OCI-LY1 (cell line): Measurements from ENCODE around the gene GMFB.
A peak's percentile ranks its signal among the peaks of the same experiment; 100 is the strongest.
"Not testable (repeated sequence)": the region's sequence is repeated elsewhere in the genome, so short reads cannot be mapped to it uniquely, and the experiment has no call there.

Experiments
- H2AFZ ChIP-seq: fragments of 200-600 bp; sonication (generic), shearing (Covaris generic); 2 replicates; pipeline ENCODE4 v1.6.0; 2014; ENCODE audit warnings: antibody characterized with exemption, mild to moderate bottlenecking, low read length
- H3F3A ChIP-seq: fragments of 200-600 bp; sonication (generic), shearing (Covaris generic); 2 replicates; pipeline ENCODE4 v1.6.0; 2014; ENCODE audit warnings: mild to moderate bottlenecking, antibody characterized with exemption, low read length, moderate library complexity; ENCODE audit not compliant: insufficient read depth
- H3K27ac ChIP-seq: fragments of 200-600 bp; sonication (generic); 2 replicates; pipeline ENCODE4 v1.5.1; 2014; ENCODE audit warnings: low read length, mixed run types, mild to moderate bottlenecking, low read depth; ENCODE audit not compliant: poor library complexity, severe bottlenecking
- H3K27me3 ChIP-seq: fragments of 200-600 bp; sonication (generic); 2 replicates; pipeline ENCODE4 v1.6.0; 2014; ENCODE audit warnings: antibody characterized with exemption, mild to moderate bottlenecking, low read length, moderate library complexity; ENCODE audit not compliant: insufficient read depth
- H3K36me3 ChIP-seq: fragments of 200-600 bp; sonication (generic); 2 replicates; pipeline ENCODE4 v1.6.1; 2014; ENCODE audit warnings: mild to moderate bottlenecking, antibody characterized with exemption, low read length, moderate library complexity, mixed read lengths; ENCODE audit not compliant: insufficient read depth
- H3K4me1 ChIP-seq: fragments of 200-600 bp; sonication (generic); 2 replicates; pipeline ENCODE4 v1.5.1; 2014; ENCODE audit warnings: mild to moderate bottlenecking, low read length, moderate library complexity; ENCODE audit not compliant: insufficient read depth, severe bottlenecking
- H3K4me2 ChIP-seq: fragments of 200-600 bp; sonication (generic), shearing (Covaris generic); 2 replicates; pipeline ENCODE4 v1.6.1; 2014; ENCODE audit warnings: low read length
- H3K4me3 ChIP-seq: fragments of 200-600 bp; sonication (generic); 2 replicates; pipeline ENCODE4 v1.5.1; 2014; ENCODE audit warnings: low read length, low read depth, mild to moderate bottlenecking, mixed read lengths; ENCODE audit not compliant: poor library complexity, severe bottlenecking
- H3K79me2 ChIP-seq: fragments of 200-600 bp; shearing (Covaris generic); 2 replicates; pipeline ENCODE4 v1.6.1; 2016; ENCODE audit warnings: mixed run types, low read length, mixed read lengths; ENCODE audit not compliant: insufficient read depth
- H3K9ac ChIP-seq: fragments of 200-600 bp; sonication (generic), shearing (Covaris generic); 2 replicates; pipeline ENCODE4 v1.6.1; 2014; ENCODE audit warnings: mild to moderate bottlenecking, low read length, mixed read lengths
- H3K9me2 ChIP-seq: fragments of 200-600 bp; sonication (generic), shearing (Covaris generic); 2 replicates; pipeline ENCODE4 v1.6.1; 2014; ENCODE audit warnings: low read depth, mild to moderate bottlenecking, low read length, mixed read lengths
- H3K9me3 ChIP-seq: fragments of 200-600 bp; shearing (Covaris generic); 2 replicates; pipeline ENCODE4 v1.6.1; 2014; ENCODE audit warnings: low read length, mixed read lengths
- H4K20me1 ChIP-seq: fragments of 200-600 bp; sonication (generic), shearing (Covaris generic); 2 replicates; pipeline ENCODE4 v1.6.0; 2016; ENCODE audit warnings: mild to moderate bottlenecking, low read length; ENCODE audit not compliant: insufficient read depth
- EZH2 ChIP-seq: fragments of 200-600 bp; sonication (generic), shearing (Covaris generic); IDR thresholded peaks from 2 replicates; pipeline ENCODE4 v1.8.0; 2017; ENCODE audit warnings: borderline replicate concordance, mixed run types, mild to moderate bottlenecking, antibody characterized with exemption, low read length, moderate library complexity, mixed read lengths
- TF ChIP-seq, protein P1 (sequence below): fragments of 200-600 bp; sonication (generic), shearing (Covaris generic); IDR thresholded peaks from 2 replicates; pipeline ENCODE4 v1.5.1; 2017; ENCODE audit warnings: mild to moderate bottlenecking, antibody characterized with exemption, low read length, moderate library complexity, mixed read lengths

The GMFB gene

DNA sequence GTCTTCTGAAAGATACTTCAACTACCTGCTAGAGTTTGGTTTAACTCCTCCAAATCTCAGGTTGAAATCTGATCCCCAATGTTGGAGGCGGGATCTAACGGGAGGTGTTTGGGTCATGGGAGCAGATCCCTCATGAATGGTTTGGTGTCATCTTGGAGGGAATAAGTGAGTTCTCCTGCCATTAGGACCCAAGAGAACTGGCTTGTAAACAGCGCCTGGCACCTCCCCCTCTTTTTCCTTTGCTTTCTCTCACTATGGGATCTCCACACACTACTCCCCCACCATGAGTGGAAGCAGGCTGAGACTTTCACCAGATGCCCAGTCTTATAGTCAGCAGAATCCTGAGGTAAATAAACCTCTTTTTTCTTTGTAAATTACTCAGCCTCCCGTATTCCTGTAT is 50.1 kb downstream of the GMFB start:
- Histone ChIP-seq H3K4me1 (peaks cover 70% of the 10 kb centered on the region), H3K27me3 (no peaks in the 10 kb centered on the region), H3K36me3 (peaks cover 29% of the 10 kb centered on the region), H3F3A (no peaks in the 10 kb centered on the region), H4K20me1 (no peaks in the 10 kb centered on the region), H3K9me3 (no peaks in the 10 kb centered on the region), H3K9me2 (no peaks in the 10 kb centered on the region), H3K4me3 (no peak overlapping the region), H3K79me2 (peaks cover 69% of the 10 kb centered on the region), H3K4me2 (peak overlapping the region; percentile 22; the same call in 1 of the 2 replicates), H3K27ac (no peak overlapping the region), H3K9ac (no peak overlapping the region), H2AFZ (no peak overlapping the region)
- TF ChIP-seq, protein P1, sequence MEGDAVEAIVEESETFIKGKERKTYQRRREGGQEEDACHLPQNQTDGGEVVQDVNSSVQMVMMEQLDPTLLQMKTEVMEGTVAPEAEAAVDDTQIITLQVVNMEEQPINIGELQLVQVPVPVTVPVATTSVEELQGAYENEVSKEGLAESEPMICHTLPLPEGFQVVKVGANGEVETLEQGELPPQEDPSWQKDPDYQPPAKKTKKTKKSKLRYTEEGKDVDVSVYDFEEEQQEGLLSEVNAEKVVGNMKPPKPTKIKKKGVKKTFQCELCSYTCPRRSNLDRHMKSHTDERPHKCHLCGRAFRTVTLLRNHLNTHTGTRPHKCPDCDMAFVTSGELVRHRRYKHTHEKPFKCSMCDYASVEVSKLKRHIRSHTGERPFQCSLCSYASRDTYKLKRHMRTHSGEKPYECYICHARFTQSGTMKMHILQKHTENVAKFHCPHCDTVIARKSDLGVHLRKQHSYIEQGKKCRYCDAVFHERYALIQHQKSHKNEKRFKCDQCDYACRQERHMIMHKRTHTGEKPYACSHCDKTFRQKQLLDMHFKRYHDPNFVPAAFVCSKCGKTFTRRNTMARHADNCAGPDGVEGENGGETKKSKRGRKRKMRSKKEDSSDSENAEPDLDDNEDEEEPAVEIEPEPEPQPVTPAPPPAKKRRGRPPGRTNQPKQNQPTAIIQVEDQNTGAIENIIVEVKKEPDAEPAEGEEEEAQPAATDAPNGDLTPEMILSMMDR, result no peak
- TF ChIP-seq EZH2, result no peak

DNA sequence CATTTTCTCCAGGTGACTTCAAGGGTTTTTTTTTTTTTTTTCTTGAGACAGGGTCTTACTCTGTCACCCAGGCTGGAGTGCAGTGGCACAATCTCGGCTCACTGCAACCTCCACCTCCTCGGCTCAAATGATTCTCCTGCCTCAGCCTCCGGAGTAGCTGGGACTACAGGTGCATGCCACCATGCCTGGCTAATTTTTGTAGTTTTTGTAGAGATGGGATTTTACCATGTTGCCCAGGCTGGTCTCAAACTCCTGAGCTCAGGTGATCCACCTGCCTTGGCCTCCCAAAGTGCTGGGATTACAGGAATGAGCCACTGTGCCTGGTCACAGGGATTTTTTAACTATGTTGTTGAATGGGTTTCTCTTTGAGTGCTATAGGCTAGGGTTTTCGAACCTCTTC is 50.8 kb downstream of the GMFB start:
- H3K9me2 ChIP-seq, H4K20me1 ChIP-seq, H3K9ac ChIP-seq, H2AFZ ChIP-seq, H3K27me3 ChIP-seq, H3F3A ChIP-seq, H3K9me3 ChIP-seq, H3K27ac ChIP-seq, H3K4me3 ChIP-seq: not testable (repeated sequence)
- peaks cover 77% of the 10 kb centered on the region for H3K79me2 ChIP-seq
- H3K4me1 ChIP-seq, result peaks cover 70% of the 10 kb centered on the region
- H3K36me3 ChIP-seq, result peaks cover 34% of the 10 kb centered on the region
- peak overlapping the region; percentile 59 for H3K4me2 ChIP-seq

DNA sequence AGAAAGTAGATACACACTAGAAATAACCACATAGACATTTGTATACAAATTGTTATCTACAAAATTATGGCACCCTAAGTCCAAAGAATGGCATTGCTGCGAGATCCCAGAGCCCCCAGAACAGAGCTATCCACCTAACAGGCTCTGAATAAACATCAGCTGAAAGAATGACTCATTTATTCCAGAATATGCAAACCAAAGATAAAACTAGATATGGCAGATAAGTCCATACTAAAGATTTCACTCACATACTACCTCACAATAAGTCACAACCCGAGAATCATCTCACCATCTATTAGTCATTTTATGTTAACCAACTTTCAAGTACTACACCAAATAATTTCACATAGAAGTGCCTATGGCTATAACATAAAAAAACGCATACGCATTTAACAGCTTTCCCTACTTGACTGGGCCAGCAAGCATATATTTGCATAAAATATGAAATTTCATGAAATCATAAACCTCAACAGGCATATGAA is 53.2 kb downstream of the GMFB start:
- Histone ChIP-seq H3K4me2 (peak overlapping the region; percentile 59), H3K4me1 (peaks cover 63% of the 10 kb centered on the region), H2AFZ (no peak overlapping the region), H3K27ac (peak overlapping the region; percentile 43), H3K4me3 (peak overlapping the region; percentile 30), H4K20me1 (no peaks in the 10 kb centered on the region; the same call in 1 of the 2 replicates), H3K9me2 (no peaks in the 10 kb centered on the region), H3K79me2 (peaks cover 93% of the 10 kb centered on the region), H3K9ac (peak overlapping the region; percentile 8; the same call in 1 of the 2 replicates), H3F3A (no peaks in the 10 kb centered on the region), H3K27me3 (no peaks in the 10 kb centered on the region), H3K9me3 (no peaks in the 10 kb centered on the region), H3K36me3 (peaks cover 54% of the 10 kb centered on the region)
- no peak for TF ChIP-seq EZH2
- TF ChIP-seq, protein P1, result no peak

DNA sequence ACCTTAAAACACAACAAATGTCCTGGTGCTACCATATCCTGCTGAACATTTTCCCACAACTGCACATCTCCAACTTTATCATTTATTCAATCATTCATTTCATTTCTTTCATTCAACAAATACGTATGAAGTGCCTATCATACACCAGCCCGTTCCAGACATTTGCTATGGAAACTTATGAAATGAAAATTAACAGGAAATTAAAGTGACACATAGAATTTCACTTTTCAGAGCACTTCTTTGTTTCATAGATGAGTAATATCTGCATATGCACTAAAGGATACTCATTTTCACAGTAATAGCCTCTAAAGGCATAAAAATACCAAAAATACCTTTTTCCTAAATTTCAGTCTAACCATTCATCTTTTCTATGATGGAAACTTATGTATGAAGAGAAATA is 60.3 kb downstream of the GMFB start:
- no peaks in the 10 kb centered on the region; the same call in 1 of the 2 replicates for H4K20me1 ChIP-seq
- no peak overlapping the region for H2AFZ ChIP-seq
- H3K4me2 ChIP-seq, result no peak overlapping the region
- H3K4me3 ChIP-seq, result no peak overlapping the region
- peaks cover 23% of the 10 kb centered on the region for H3K79me2 ChIP-seq
- peaks cover 93% of the 10 kb centered on the region for H3K36me3 ChIP-seq
- no peaks in the 10 kb centered on the region for H3K4me1 ChIP-seq
- H3K9ac ChIP-seq, result no peak overlapping the region
- no peak overlapping the region for H3K27ac ChIP-seq
- H3K9me3 ChIP-seq, result no peaks in the 10 kb centered on the region
- no peaks in the 10 kb centered on the region; the same call in 1 of the 2 replicates for H3F3A ChIP-seq
- no peaks in the 10 kb centered on the region for H3K9me2 ChIP-seq
- TF ChIP-seq EZH2, result no peak
- TF ChIP-seq, protein P1, result no peak
- no peaks in the 10 kb centered on the region for H3K27me3 ChIP-seq
